ENCODE measurements around the gene XPO6. TPM values are rescaled to one million over a fixed set of nuclear protein-coding genes. Genes with fewer than 3 reads are reported as not detected.

The XPO6 gene
- total RNA-seq, 1 experiment from 2014 or later: 162 TPM

DNA sequence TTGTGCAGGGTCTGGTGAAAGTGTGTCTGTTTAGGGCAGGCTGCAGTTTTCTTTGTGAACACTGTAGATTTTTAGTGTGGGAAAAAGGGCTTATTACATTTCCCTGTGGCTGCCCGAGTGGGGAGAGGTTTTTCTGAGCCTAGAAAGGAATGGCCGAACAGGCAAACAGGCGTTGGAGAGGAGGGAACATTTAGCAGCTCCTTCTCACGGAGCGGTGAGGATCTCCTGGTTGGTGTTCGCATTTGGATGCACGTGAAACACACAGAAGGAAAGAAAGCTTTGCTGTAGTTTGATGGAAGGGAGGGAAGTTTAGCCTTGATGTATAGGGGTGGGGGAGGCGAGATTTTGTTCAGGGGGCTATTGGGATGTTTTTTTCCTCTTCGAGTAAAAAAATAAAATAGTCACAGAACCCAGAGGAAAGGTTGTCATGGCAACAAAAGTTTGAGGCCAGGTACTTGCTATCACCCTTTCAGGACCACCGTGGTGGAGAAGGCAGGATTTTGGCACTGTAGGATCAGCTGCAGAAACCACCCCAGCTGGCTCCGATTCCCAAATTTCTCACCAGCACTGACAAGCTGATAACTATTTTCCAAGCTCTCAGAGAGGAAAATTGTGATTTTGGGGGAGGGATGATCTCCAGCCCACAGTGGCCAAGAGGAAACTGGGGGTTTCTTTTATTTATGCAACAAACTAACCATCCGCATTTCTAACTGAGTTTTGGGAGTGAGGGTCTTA is 151.8 kb downstream of the XPO6 start (continued):
- TF ChIP-seq, protein P1, sequence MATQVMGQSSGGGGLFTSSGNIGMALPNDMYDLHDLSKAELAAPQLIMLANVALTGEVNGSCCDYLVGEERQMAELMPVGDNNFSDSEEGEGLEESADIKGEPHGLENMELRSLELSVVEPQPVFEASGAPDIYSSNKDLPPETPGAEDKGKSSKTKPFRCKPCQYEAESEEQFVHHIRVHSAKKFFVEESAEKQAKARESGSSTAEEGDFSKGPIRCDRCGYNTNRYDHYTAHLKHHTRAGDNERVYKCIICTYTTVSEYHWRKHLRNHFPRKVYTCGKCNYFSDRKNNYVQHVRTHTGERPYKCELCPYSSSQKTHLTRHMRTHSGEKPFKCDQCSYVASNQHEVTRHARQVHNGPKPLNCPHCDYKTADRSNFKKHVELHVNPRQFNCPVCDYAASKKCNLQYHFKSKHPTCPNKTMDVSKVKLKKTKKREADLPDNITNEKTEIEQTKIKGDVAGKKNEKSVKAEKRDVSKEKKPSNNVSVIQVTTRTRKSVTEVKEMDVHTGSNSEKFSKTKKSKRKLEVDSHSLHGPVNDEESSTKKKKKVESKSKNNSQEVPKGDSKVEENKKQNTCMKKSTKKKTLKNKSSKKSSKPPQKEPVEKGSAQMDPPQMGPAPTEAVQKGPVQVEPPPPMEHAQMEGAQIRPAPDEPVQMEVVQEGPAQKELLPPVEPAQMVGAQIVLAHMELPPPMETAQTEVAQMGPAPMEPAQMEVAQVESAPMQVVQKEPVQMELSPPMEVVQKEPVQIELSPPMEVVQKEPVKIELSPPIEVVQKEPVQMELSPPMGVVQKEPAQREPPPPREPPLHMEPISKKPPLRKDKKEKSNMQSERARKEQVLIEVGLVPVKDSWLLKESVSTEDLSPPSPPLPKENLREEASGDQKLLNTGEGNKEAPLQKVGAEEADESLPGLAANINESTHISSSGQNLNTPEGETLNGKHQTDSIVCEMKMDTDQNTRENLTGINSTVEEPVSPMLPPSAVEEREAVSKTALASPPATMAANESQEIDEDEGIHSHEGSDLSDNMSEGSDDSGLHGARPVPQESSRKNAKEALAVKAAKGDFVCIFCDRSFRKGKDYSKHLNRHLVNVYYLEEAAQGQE (IDR thresholded peaks at IDR 0.05; ENCODE audit: low read depth): no peak

DNA sequence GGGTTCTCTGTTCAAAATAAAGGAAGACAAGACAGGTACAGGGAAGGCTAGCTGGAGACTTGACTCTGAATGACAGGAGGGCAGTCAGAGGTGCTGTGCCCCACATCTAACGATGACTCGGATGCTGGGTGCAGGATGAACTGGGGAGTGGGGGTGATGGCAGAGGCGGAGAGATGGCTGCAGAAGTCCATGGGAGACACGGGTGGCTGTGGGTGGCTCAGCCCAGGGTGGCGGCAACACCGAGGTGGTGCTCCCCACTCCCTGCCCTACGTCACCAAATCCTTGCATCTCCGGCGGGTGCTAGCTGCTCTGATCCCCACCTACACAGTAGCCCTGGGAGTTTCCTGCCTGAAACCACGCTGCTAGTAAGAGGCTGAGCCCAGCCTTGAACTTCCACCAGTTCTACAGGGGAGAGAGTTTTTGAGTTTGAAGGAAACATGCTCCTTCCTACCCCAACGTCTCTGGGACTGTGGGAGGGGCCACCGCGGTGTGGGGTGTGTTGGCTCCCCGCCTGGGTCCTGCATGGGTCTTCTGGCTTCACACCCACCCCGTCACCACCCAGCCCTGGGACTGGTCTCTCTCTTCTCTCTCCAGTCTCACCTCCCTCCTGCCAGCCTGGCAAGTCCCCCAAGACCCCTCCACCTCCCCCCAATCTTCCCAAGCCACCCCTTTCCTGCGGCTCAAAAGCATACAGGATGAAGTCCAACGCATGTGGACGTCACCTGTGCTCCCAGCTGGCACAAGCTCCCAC is 152.8 kb downstream of the XPO6 start:
- Histone ChIP-seq H3K4me3 (replicated peaks in 1 of 2; ENCODE audit: low read depth in 1 of 2, low read length in 2 of 2) (no peak overlapping the region), H3K4me1 (ENCODE audit: control insufficient read depth in 1 of 2, insufficient read depth in 2 of 2, low read length in 2 of 2) (no peaks in the 10 kb centered on the region), H3K27ac (ENCODE audit: low read depth, low read length) (no peak overlapping the region), H3K9ac (ENCODE audit: low read length) (no peak overlapping the region), H4K20me1 (ENCODE audit: insufficient read depth) (no peaks in the 10 kb centered on the region), H3K9me2 (ENCODE audit: insufficient read depth) (no peaks in the 10 kb centered on the region), H3K9me3 (ENCODE audit: control insufficient read depth in 1 of 2, insufficient read depth in 1 of 2, low read depth in 1 of 2, low read length in 2 of 2) (no peaks in the 10 kb centered on the region), H3K79me2 (ENCODE audit: insufficient read depth, low read length) (no peaks in the 10 kb centered on the region), H3K36me3 (ENCODE audit: control insufficient read depth in 1 of 2, insufficient read depth in 2 of 2, low read length in 2 of 2) (no peaks in the 10 kb centered on the region), H2AFZ (ENCODE audit: low read depth, low read length, poor library complexity, severe bottlenecking) (no peak overlapping the region), H3K27me3 (ENCODE audit: insufficient read depth, low read length) (peaks cover 12% of the 10 kb centered on the region; the same call in 1 of the 2 replicates), H3K4me2 (ENCODE audit: low read length) (no peak overlapping the region)
- no peak for ATAC-seq
- TF ChIP-seq ZFX (IDR thresholded peaks at IDR 0.05) (no peak), CBX3 (IDR thresholded peaks at IDR 0.05; ENCODE audit: low read depth) (no peak)
- TF ChIP-seq, protein P2, sequence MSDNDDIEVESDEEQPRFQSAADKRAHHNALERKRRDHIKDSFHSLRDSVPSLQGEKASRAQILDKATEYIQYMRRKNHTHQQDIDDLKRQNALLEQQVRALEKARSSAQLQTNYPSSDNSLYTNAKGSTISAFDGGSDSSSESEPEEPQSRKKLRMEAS (IDR thresholded peaks at IDR 0.05): no peak
- POLR2A ChIA-PET: no interaction called here
- RAD21 ChIA-PET (ENCODE audit: low non-redundant PET in 1 of 2, low total read pairs in 2 of 2, uncharacterized antibody in 2 of 2, unreplicated experiment in 2 of 2): interaction anchor here in 1 of 2 experiments (0.7 kb wide), 1 partner anchor 257 kb away, joined by 3 read pairs; no protein-coding TSS in a partner anchor
- CTCF ChIA-PET: no interaction called here
- no peak for DNase-seq (ENCODE audit: low read depth, low spot score)
- BruUV-seq (replicated peaks): no TSS peak
- intact Hi-C loops (cut with micrococcal nuclease): no loop called here

All from HCT116 (cell line).